Measurements from ENCODE around the gene BCL2L11.

GRCh38 chr2:111106706-111107105, 14.0 kb upstream of the BCL2L11 start:
- no peak for TF ChIP-seq POLR2A (IDR thresholded peaks at IDR 0.05)
- TF ChIP-seq CTCF (IDR thresholded peaks at IDR 0.05): no peak
- TF ChIP-seq POLR2AphosphoS5 (IDR thresholded peaks at IDR 0.05): no peak
- no peak for TF ChIP-seq EP300 (IDR thresholded peaks at IDR 0.05)
